WTC11 (cell line): ENCODE results near the gene BRPF1.

Source experiments
- ATF3 ChIP-seq: sonication (generic); formaldehyde crosslinking; conservative IDR thresholded peaks from 2 replicates; pipeline ENCODE4 v1.8.1; 2022; ENCODE audit warnings: mild to moderate bottlenecking, missing genetic modification reagents
- CTCF ChIP-seq: fragments of 200-600 bp; IDR thresholded peaks from 2 replicates; pipeline ENCODE4 v1.8.0; 2022; ENCODE audit warnings: antibody characterized with exemption
- TCF7 ChIP-seq: sonication (generic); formaldehyde crosslinking; IDR thresholded peaks from 2 replicates; pipeline ENCODE4 v1.8.0; 2022; ENCODE audit warnings: mild to moderate bottlenecking, low read depth, missing genetic modification reagents, moderate library complexity

GRCh38 chr3:9685216-9686049 is 46.1 kb upstream of the BRPF1 start:
- no peak for TF ChIP-seq TCF7
- TF ChIP-seq ATF3 (CRISPR knock-in tag): no peak
- no peak for TF ChIP-seq CTCF
